GM13977 (cell line): ENCODE data around the gene OXTR.

Experiments used
- DNase-seq: peaks from one replicate; pipeline ENCODE4 v3.0.0; 2012; ENCODE audit warnings: low spot score
- in situ Hi-C: fragments of 300-500 bp; cut with MboI; formaldehyde crosslinking; loops from one replicate; pipeline ENCODE4 v1.12.0; 2022; ENCODE audit warnings: low sequenced_read_pairs, low pct_unique_long_range_greater_than_20kb, mixed read lengths, inconsistent platforms; ENCODE audit not compliant: unreplicated experiment
- TF ChIP-seq, protein P1 (sequence below): IDR thresholded peaks from 2 replicates; pipeline ENCODE4 v1.5.1; 2012; ENCODE audit warnings: mild to moderate bottlenecking, control low read depth; ENCODE audit not compliant: insufficient read depth; ENCODE audit errors: extremely low read depth, missing control alignments

Gene OXTR

DNA sequence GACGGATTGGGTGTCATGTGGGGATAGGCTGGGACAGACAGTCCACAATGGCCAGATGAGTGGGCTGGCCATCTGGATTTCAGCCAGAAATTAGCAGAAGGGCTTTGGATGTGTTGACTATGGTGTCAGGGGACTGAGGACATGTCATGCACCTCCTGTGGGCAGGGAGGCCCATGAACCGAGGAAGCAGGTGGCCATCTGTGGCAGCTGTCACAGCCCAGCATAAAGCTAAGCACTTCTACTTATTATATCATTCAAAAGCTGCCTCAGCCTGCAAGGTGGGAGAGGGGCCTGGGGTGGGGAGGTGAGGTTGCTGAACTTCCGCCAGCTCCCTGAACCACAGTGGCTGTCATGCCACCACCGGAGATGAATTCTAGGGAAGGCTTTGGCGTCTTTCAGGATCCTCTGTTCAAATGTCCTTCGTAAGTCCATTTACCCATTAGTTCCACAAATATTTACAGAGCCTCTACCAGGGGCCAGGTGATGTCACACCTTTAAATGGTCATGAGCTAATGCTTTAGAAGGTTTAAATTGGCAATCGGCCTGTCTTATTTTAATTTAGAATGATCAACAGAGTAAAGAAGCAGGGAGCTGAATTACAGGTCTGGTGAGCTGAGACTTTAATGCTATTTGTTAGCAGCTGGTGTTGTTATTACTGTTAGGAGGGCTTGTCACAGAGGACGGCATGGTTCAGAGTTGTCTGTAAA is 59.5 kb downstream of the OXTR start:
- peak; percentile 2 for DNase-seq
- in situ Hi-C loops, result no loop called here

DNA sequence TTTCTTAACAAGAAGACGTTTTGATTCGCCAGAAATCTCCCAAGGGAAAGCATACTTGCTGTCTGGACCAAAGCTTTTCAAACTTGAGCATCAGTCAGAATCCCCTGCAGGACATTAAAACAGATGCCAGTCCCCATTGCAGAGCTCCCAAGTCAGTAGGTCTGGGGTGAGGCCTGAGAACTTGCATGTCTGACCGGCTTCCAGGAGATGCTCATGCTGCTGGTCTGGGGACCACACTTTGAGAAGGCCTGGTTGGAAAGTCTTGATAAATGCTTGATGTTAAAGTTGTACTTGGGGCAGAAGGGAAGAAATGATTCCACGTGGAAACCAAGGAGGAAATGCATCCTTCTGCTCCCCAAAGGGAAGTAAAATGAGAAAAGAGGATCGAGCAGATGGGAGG is 60.1 kb downstream of the OXTR start:
- DNase-seq, result no peak
- TF ChIP-seq, protein P1, sequence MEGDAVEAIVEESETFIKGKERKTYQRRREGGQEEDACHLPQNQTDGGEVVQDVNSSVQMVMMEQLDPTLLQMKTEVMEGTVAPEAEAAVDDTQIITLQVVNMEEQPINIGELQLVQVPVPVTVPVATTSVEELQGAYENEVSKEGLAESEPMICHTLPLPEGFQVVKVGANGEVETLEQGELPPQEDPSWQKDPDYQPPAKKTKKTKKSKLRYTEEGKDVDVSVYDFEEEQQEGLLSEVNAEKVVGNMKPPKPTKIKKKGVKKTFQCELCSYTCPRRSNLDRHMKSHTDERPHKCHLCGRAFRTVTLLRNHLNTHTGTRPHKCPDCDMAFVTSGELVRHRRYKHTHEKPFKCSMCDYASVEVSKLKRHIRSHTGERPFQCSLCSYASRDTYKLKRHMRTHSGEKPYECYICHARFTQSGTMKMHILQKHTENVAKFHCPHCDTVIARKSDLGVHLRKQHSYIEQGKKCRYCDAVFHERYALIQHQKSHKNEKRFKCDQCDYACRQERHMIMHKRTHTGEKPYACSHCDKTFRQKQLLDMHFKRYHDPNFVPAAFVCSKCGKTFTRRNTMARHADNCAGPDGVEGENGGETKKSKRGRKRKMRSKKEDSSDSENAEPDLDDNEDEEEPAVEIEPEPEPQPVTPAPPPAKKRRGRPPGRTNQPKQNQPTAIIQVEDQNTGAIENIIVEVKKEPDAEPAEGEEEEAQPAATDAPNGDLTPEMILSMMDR, result no peak
- in situ Hi-C loops, result no loop called here

More for the DNA sequence above, 59.5 kb downstream of the OXTR start:
- TF ChIP-seq, protein P1, result no peak

DNA sequence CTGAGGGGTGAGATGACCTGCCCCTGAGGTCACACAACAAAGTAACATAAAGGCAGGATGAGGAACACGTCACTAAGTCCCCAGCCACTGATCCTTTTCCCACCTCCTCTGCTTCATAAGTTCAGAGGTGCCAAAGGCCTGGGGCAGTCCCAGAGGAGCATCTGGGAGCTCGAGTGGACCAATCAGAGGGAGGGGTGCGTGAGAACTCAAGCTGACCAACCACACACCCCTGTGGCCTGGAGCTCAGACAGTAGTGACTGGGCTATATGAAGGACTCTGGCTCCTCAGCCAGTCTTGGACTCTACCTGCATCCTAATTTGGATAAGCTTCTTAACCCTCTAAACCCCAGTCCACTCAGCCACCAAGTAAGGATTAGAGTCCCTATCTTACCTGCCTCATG is 63.8 kb downstream of the OXTR start:
- in situ Hi-C loops, result no loop called here
- no peak for DNase-seq
- TF ChIP-seq, protein P1, result no peak

DNA sequence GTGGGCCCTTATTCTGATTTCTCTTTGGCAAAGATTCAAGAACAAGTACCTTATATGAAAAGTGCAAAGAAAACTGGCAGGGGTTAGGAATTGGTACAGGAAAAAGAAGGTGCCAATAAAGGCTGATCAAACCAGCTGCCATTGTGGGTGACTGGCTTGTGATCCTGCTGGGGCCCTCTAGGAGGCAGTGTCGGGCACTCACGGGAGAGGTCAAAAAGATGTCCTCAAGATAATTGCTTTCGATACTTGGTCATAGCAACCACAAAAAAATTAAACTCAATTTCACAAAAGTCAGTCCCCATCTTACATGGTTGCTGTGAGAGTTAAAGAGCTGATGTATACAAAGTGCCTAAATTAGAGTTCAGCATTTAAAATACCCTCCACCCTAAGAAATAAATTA is 66.9 kb downstream of the OXTR start:
- no peak for DNase-seq
- in situ Hi-C loops, result no loop called here
- TF ChIP-seq, protein P1, result peak; percentile 44
